HG03558 (cell line): Measurements from ENCODE around the gene FBN1.

Experiments used
- ATAC-seq: cut with Tn5 transposase; IDR thresholded peaks from one replicate; pipeline ENCODE4 v1.9.1; 2021; ENCODE audit warnings: moderate number of reproducible peaks; ENCODE audit not compliant: unreplicated experiment; ENCODE audit errors: extremely low read depth

The FBN1 gene

DNA sequence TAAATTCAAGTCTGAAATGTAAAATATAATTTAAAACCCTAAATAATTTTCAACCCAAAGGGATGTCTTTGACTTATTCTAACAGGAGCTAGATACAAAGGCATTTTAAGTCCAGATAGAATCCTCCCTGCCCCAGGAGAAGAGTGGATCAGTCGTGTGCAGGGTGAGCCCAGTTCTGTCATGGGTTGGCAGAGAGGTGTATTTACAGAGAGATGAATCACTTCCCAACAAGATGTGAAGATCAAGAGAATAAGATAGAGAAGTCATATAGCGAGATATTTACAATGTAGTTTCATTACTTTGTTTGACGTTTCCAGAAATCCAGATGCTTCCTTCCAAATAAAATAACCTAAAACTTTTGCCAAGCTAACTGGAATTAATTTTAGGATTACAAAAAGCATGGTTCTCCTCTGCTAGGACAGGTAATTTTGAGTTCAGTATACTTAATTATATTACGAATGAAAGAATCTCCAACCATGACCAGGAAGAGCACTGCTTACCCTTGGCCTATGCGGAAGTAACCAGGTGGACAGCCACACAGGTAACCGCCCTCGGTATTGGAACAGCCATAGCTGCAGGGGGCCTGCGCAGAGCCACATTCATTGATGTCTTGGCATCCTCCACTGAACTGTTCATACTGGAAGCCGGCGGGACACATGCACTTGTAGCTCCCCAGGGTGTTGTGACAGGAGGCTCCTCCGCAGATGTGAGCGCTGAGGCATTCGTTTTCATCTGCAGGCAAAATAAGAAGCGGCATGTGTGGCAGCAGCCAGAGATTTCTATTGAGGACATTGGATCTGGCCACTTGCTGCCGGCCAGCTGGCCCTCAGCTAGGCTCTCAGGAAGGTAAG lies 230.2 kb downstream of the FBN1 start:
- no peak for ATAC-seq

DNA sequence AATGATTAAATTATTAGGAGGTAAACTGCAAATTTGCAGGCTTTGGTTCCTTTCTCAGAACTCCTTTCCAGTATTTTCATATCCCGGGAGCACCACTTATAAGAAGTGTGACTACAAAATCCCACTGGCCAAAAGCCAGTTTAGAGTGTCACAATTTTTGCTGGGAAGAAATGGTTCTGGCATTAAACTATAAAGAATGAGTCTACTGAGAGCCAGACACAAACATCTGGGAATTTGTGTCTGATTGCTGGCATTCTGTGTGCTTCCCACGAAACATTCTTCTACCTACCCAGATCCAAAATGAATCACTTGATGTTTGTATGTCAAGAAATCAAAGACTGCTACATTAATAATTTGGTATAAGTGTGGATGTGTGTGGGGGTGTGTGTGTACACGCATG lies 231.5 kb downstream of the FBN1 start:
- no peak for ATAC-seq

DNA sequence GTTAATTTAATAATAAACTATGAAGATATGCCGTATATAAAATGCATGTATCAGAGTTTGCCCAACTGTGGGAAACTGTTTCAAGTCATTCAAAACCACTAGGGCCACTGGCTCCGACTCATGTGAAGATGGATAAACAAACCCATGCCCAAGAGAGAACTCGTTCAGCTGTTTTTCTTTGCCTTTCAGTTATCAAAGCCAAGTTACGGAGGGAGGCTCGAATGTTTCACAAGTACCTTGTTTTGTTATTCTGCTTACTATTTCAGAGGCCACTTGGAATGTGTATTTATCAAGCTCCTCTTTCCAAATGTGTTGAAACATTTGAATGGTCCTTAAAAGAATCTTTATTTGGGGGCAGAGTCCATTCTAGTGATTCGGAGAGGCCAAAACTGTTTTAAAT lies 232.2 kb downstream of the FBN1 start:
- ATAC-seq: no peak

DNA sequence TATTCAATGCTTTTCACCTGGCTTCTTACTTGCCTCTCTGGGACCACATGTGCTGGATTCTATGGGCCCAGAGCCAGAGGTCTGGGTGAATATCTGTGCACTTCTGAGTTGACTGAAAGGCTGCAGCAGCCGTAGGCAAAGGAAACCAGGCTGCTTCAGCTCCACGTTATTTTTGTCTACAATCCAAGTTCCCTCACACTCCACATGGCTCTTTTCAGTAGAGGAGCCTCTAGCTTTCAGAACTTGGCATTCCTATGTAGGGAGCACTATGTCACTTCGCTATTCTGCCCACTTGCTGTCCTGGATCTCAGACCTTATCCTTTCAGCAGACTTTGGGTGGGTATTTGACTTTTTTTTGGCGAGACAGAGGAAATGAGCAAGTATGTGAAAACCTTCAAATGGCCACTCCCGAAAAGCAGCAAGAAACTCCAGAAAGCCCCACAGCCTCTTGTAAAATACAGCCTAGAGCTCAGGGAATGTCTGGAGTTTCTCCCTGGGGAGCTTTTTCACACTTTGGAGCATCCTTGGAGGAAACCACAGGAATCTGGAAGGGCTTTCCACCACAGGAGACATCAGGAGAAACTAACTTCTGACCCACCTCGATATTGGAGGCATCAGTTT lies 233.4 kb downstream of the FBN1 start:
- no peak for ATAC-seq

DNA sequence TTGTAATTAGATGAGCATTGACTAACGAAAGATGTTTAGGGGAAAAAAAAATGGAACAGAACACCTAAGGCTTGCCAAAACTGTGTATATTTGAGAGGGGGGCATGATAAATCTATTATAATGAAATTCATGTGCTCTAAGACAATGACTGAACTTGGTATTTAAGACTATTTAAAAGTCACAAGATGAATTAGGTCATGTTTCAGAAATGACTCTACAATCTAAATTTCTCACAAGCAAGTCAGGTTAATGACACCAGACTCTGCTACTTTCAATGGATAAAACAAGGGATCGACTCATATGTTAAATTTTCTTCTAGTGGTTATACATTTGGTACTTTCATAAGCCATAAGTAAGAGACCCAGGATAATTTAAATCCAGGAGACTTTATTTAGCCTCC lies 235.9 kb downstream of the FBN1 start:
- no peak for ATAC-seq

DNA sequence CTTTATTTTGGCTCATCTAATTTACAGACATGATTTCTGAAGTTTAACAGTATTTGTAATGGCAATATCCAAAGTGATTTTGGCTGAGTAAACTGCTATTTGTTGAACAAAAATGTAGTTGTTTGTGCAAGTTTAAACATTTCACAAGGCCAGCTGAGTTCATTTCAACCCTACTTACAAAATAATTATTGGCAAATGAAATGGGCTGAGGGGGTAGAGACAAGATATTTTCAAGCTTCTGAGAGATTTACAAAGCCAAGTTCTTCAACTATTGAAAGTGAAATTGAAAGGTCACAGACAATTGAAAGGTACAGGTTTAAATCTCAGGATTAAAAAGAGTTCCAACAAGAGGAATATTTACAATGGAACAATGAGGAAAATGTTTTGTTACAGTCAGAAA lies 237.2 kb downstream of the FBN1 start:
- ATAC-seq: no peak

DNA sequence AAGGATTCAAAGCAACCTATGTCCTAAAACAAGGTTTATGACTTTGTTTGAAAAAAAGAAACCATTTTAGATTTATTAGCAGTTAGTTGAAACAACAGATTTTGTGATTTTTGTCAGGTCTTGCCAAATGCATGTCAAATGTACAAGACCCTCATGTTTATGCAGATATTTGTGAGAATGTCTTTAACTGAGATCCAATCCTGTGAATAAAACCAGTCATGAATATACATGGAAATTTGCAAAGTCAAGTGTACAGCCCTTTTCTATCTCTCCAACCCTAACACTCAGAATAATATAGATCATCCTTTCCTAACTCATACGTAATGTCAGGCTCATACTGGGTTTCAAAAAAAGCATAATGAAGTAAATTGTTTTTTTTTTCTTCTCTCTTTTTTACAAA lies 237.9 kb downstream of the FBN1 start:
- no peak for ATAC-seq

DNA sequence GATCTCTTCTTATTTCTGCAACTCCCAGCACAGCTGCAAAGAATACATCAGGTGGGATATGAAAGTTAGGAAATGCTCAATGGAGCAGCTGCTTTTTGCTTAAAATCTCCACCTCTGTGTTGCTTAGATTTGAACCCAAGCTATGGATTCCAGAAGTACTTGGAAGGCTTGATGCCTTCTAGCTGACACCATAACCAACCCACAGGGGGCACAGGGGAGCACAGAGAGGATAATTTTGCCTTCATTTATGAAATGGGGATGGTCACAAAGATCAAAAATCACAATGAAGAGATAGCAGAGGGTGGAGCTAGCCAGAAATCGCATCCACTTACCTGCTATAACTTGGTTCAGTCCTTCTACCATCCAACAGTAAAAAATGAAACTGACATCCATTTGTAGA lies 238.6 kb downstream of the FBN1 start:
- ATAC-seq: no peak

DNA sequence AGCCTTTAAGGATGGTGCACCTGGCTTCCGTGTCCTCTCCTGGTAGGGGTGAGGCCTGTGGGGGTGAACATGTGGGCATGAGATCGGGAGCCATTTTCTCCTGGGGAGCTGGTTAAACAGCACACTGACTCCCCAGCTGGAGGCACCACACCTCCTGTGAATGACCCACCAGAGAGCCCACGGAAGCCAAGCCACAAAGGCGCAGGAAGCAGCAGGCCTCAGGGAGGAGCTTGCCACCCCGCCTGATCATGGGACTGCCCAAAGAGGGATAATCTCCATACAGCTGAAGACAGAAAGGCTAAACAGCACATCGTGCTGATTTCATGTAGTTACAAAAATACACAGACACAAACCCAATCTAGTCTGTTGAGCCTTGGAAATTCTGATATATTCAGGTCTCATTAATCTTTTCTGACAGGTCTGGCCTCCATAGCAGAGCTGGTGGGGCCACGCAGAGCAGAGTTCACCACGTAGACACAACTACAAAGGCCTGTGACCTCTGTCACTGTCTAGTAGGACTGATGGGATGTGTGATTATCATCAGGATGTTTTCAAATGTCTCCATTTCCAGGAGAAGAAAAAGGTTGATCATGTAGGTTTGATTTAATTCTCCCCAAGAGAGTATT lies 239.1 kb downstream of the FBN1 start:
- ATAC-seq: no peak

DNA sequence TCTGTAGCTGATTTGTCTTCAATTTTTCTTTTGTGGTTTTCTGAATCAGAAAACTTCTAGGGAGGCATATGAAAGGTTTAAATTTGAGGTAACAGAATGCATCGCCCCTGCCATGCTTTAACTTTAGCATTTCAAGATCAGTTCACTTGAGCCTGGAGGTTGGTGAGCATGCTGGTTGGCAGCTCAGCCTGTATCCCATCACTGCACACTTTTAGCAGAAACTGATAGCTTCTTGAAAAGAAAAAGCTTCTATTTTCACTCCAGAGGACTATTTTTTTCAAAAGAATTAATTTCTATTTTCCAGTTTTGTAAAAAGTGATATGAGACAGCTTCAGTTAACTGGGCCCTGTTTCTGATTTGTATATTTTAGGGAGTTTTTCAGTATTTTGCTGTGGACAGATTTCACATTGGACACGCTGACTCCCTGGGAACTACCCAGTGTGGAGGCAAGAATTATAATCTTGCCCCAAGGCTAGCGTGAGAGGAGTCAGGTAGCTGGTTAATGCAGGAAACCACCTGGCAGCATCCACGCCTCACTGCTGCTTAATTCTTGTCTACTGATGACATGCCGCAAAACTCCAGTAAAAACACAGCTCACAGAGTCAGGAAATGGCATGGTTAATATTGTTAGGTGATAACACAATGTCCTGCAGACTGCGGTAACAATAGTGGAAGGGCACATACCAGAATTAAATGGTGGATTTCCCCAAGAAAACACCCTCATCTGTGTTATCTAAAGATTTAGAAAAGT lies 242.9 kb downstream of the FBN1 start:
- no peak for ATAC-seq

DNA sequence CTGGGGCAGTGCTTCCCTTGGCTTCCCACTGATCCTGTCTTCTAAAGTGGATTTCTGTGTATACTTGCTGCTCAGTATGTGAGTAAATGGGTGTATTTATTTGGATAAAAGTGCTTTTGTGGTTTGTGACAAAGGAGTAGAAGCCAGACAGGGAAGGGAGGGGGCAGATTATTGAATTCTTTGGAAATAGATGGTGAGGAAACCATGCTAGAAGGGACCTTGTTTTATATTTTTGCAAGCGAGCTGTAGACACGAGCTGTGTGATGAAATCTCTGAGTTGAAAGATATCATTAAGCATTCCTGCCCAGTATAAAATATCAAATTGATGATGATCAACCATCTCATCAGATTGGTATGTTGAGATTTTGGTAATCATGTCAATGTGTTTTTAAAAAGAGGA lies 245.4 kb downstream of the FBN1 start:
- ATAC-seq: no peak

DNA sequence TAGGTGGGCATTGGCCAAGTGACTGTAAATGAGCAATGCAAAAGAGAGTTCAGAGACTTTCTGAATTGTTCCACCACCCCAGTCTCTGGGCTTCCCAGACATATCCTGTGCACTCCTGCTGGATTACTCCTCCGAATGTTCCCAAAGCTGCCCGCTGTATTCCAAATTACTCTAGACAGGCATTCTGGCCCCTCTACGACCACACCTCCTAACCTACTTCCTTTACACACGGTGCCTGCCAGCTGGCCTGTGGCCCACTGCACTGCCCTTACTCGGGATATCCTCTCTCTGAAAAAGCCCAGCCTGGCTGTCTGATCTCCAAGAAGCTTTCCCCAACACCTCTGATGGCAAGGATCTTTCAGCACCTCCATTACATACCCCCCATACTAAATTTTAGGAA lies 247.7 kb downstream of the FBN1 start:
- no peak for ATAC-seq

DNA sequence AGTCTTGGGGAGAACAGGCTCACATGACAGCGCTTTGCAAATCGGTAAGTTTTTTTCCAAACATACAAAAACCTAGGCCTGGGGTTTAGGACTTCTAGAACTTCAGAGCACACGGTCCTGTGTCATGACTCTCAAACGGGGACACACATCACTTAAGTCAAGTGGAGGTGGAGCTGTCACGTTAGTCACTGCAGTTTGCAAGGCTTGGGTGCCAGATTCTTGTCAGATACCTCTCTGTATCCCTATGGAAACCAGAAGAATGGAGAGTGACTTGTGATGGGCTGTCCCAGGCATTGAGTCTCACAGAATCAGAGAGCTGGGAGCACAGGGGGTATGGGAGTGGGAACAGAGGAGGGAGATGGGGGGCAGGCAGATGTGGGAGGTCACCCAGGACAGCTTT lies 249.5 kb downstream of the FBN1 start:
- no peak for ATAC-seq

DNA sequence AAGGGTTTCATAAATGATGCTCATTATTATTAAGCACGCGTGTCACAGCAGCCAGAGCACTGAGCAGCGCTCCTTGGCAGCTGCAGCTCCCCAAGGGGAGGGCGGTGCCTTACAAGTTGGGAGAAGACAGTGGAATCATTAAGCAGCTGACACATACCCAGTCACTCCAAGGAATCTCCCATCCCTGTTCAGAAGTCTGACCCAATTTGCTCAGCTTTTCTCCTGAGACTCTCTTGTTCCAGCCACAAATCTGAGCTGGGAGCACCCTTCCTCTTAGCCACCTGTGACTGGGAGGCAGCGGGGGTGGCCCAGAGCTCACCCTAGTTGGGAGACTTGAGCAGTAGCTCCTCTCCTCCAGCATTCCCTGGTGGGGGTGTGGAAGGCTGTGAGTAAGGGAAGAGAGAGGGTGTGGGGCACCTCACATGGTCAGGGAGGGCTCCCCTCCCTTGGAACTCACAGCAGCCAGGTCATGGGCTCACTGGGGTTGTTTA lies 249.9 kb downstream of the FBN1 start:
- ATAC-seq: no peak

DNA sequence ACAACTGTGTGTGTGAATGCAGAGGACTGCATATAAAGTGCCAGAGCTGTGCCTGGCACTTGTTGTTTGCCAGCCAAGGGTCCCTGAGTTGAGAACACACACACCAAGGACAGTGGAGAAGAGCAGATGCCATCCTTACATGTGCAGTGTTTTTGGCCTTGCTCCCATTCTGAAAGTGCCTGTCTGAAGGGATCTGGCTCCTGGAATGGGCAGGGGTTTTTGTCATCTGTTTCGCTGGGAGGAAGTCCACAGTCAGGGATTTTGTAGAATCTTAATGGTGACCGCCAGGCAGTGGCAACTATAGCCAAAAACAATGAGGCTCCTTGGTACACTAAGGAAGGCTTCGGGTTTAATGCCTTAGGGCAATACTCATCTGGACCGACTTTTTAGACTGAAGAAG lies 250.5 kb downstream of the FBN1 start:
- no peak for ATAC-seq

DNA sequence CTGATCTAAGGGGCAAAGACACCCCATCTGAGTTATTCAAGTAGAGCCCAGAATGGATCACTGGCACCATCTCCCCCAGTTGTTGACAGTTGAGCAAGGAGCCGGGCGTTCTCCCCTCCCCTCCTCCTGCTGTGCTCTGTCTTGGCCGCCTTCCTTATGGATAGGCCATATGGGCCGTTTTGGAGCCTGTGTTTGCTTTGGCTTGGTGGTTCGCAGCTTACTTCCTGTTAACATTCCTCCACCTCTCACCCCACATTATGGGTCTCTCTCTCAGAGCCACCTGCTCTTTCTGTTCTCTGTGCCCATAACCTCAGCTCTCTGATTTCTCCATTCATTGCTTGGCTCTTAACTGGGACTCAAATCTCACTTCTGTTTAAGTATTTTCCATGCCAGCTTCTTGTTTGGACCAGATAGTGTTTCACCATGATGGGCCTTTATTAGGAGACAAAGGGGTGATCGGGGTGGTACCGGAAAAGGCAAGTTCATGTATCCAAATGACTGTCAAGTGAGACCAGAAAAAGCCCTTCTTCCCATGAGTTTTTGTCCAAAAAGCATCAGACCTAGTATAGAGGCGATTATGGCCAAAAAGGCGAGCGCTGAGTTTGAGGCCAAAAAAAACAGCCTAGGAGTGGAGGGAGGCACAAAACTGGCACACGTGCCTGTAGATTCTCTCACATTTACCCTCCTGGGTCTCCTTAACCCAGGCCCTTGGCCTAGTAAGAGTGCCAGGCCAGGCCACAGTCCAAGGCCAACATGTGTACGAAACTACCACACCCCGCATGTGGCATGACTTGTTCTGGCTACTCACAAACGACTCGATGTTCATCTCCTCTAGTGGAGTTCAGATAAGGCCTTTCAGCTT lies 251.6 kb downstream of the FBN1 start:
- ATAC-seq: no peak

DNA sequence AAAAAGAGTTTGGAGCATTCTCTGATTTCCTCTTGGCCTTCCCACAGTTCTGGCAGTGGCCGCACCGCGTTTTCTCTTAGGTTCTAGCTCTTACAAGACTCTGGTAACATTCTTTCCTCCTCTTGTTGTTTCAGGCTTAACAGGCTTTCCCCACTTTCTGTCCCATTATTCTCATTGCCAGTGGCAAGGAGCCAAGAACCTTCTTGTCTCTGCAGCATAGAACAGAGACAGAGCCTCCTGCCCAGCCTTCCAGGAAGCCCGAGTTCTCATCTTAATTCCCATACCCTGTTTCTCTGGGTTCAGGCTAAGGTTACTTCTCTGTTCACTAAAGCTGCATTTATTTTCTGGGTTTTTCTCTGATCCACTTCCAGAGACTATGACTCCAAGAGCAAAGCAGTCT lies 253.2 kb downstream of the FBN1 start:
- no peak for ATAC-seq

DNA sequence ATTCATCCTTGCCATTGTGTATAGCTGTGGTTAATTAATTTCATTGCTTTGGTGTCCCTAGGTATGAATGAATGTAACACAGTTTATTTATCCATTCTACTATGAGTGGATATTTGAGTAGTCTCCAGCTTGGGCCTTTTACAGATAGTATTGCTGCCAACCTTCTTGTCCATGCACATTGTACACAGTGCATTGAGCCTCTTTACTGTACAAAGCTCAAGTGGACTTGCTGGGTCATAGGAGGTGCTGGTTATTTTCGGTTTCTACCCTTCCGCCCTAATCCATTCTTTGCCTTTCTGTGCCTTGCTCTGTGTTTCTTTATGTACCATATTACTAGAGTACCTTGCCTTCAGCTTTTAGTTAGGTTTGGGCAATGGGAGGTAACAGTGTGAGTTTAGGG lies 253.6 kb downstream of the FBN1 start:
- no peak for ATAC-seq

DNA sequence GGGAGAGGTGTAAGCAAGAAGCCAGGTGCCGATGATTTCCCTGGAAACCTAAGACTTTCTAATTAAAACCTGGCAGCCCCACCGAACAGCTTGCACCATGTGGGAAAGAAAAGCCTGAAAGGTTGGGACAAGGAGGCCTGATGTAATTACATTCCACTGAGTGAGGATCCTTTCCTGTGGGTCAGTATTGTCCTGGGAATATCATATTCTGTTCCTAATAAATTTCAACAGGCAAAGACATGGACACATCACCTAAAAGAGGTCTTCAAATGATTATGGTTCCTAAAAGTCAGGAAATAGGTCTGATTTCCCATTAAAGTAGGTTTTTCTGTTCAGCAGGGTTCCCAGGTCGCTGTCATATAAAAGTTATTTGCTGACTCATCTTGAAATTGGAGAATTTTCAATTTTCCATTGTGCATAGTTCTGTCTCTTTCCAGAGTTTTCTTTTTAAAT lies 255.8 kb downstream of the FBN1 start:
- no peak for ATAC-seq

DNA sequence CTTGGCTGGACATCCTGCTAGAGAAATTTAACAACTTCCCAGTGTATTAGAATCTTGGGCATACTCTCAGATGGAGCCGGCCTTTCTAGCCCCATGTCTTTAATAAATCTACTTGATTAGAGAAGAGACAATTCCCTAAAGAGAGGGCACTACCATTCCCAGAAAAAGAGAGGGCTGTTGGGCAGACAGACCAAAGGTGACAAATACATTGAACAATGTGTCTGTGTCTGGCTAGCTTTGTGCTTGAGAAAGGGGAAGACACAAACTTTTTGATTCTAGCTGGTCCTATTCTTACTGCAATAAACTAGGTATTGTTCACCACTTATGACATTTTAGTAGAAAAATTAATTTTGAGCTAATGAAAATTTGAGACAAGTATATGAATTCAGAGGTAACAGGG lies 256.6 kb downstream of the FBN1 start:
- no peak for ATAC-seq
